Activated T-cell treated with anti-CD3 and anti-CD28 coated beads, Interleukin-2, amount 50 U/mL, for 24 hours (primary cell): ENCODE measurements around the gene TEX51.

Experiments
- DNase-seq: peaks from one replicate; pipeline ENCODE4 v3.0.0-alpha.2; 2020
- H3K27ac Mint-ChIP-seq: 2 replicates; pipeline ENCODE4 v1.8.0; 2020; ENCODE audit warnings: mild to moderate bottlenecking, mixed read lengths
- H3K27me3 Mint-ChIP-seq: 2 replicates; pipeline ENCODE4 v1.8.0; 2020; ENCODE audit warnings: mixed read lengths
- H3K36me3 Mint-ChIP-seq: 2 replicates; pipeline ENCODE4 v1.8.0; 2020; ENCODE audit warnings: low read depth, mixed read lengths
- H3K4me1 Mint-ChIP-seq: 2 replicates; pipeline ENCODE4 v1.8.0; 2020; ENCODE audit warnings: low read depth, mixed read lengths
- H3K4me3 Mint-ChIP-seq: 2 replicates; pipeline ENCODE4 v1.8.0; 2020; ENCODE audit warnings: mild to moderate bottlenecking, moderate library complexity, mixed read lengths
- H3K9me3 Mint-ChIP-seq: 2 replicates; pipeline ENCODE4 v1.8.0; 2020; ENCODE audit warnings: mixed read lengths

TEX51 gene

GRCh38 chr2:126898636-126899035 is at the start of gene TEX51:
TEX51 (plus strand) TSS chr2:126898890; CDS start chr2:126898919, 29 bp downstream.
- H3K27ac Mint-ChIP-seq = no peak within 1 kb of the TSS
- peaks cover 20% of the 10 kb centered on the region for H3K27me3 Mint-ChIP-seq
- H3K36me3 Mint-ChIP-seq = no peaks in the 10 kb centered on the region
- H3K4me1 Mint-ChIP-seq = no peaks in the 10 kb centered on the region
- no peak for DNase-seq
- H3K4me3 Mint-ChIP-seq = no peak within 1 kb of the TSS
- H3K9me3 Mint-ChIP-seq = no peaks in the 10 kb centered on the region

- H3K4me1 Mint-ChIP-seq = no peaks in the 10 kb centered on the region
- no peaks in the 10 kb centered on the region for H3K36me3 Mint-ChIP-seq
- H3K9me3 Mint-ChIP-seq = no peaks in the 10 kb centered on the region
- H3K27me3 Mint-ChIP-seq = peaks cover 4% of the 10 kb centered on the region
- no peak for DNase-seq
- no peak overlapping the region for H3K27ac Mint-ChIP-seq
- no peak overlapping the region for H3K4me3 Mint-ChIP-seq
Measured at GRCh38 chr2:126849054-126849453, 49.6 kb upstream of the TEX51 start.

GRCh38 chr2:126849486-126849885 is 49.2 kb upstream of the TEX51 start:
- Mint-ChIP-seq H3K9me3 (no peaks in the 10 kb centered on the region), H3K4me3 (no peak overlapping the region), H3K4me1 (no peaks in the 10 kb centered on the region), H3K27me3 (peaks cover 4% of the 10 kb centered on the region), H3K27ac (no peak overlapping the region), H3K36me3 (no peaks in the 10 kb centered on the region)
- DNase-seq = no peak

- H3K27ac Mint-ChIP-seq = no peak overlapping the region
- no peaks in the 10 kb centered on the region for H3K9me3 Mint-ChIP-seq
- H3K27me3 Mint-ChIP-seq = peaks cover 4% of the 10 kb centered on the region
- no peak for DNase-seq
- no peaks in the 10 kb centered on the region for H3K4me1 Mint-ChIP-seq
- H3K36me3 Mint-ChIP-seq = no peaks in the 10 kb centered on the region
- H3K4me3 Mint-ChIP-seq = no peak overlapping the region
Measured at GRCh38 chr2:126849991-126850535, 48.6 kb upstream of the TEX51 start.

GRCh38 chr2:126850940-126851339 is 47.8 kb upstream of the TEX51 start:
- H3K4me1 Mint-ChIP-seq = no peaks in the 10 kb centered on the region
- no peak overlapping the region for H3K27ac Mint-ChIP-seq
- no peaks in the 10 kb centered on the region for H3K36me3 Mint-ChIP-seq
- no peak overlapping the region for H3K4me3 Mint-ChIP-seq
- peaks cover 4% of the 10 kb centered on the region for H3K27me3 Mint-ChIP-seq
- no peaks in the 10 kb centered on the region for H3K9me3 Mint-ChIP-seq
- DNase-seq = no peak

GRCh38 chr2:126851756-126852155 is 46.9 kb upstream of the TEX51 start:
- no peaks in the 10 kb centered on the region for H3K9me3 Mint-ChIP-seq
- DNase-seq = no peak
- H3K4me1 Mint-ChIP-seq = no peaks in the 10 kb centered on the region
- H3K27me3 Mint-ChIP-seq = peaks cover 4% of the 10 kb centered on the region
- H3K27ac Mint-ChIP-seq = no peak overlapping the region
- no peak overlapping the region for H3K4me3 Mint-ChIP-seq
- H3K36me3 Mint-ChIP-seq = no peaks in the 10 kb centered on the region

- Mint-ChIP-seq H3K9me3 (no peaks in the 10 kb centered on the region), H3K27ac (no peak overlapping the region), H3K36me3 (no peaks in the 10 kb centered on the region), H3K27me3 (peaks cover 4% of the 10 kb centered on the region), H3K4me3 (no peak overlapping the region), H3K4me1 (no peaks in the 10 kb centered on the region)
- no peak for DNase-seq
Measured at GRCh38 chr2:126852361-126852760, 46.3 kb upstream of the TEX51 start.

GRCh38 chr2:126855606-126856005 is 43.1 kb upstream of the TEX51 start:
- Mint-ChIP-seq H3K27me3 (no peaks in the 10 kb centered on the region), H3K36me3 (no peaks in the 10 kb centered on the region), H3K4me1 (no peaks in the 10 kb centered on the region), H3K9me3 (no peaks in the 10 kb centered on the region), H3K27ac (no peak overlapping the region), H3K4me3 (no peak overlapping the region)
- no peak for DNase-seq

- Mint-ChIP-seq H3K4me3 (no peak overlapping the region), H3K4me1 (no peaks in the 10 kb centered on the region), H3K9me3 (no peaks in the 10 kb centered on the region), H3K27ac (no peak overlapping the region), H3K36me3 (no peaks in the 10 kb centered on the region), H3K27me3 (no peaks in the 10 kb centered on the region)
- DNase-seq = no peak
Measured at GRCh38 chr2:126856403-126856802, 42.3 kb upstream of the TEX51 start.

- no peaks in the 10 kb centered on the region for H3K36me3 Mint-ChIP-seq
- H3K4me1 Mint-ChIP-seq = no peaks in the 10 kb centered on the region
- H3K9me3 Mint-ChIP-seq = no peaks in the 10 kb centered on the region
- no peak overlapping the region for H3K27ac Mint-ChIP-seq
- no peak overlapping the region for H3K4me3 Mint-ChIP-seq
- no peak for DNase-seq
- H3K27me3 Mint-ChIP-seq = peaks cover 3% of the 10 kb centered on the region
Measured at GRCh38 chr2:126857502-126857901, 41.2 kb upstream of the TEX51 start.

GRCh38 chr2:126858013-126858412 is 40.7 kb upstream of the TEX51 start:
- Mint-ChIP-seq H3K4me1 (no peaks in the 10 kb centered on the region), H3K36me3 (no peaks in the 10 kb centered on the region), H3K27me3 (peaks cover 8% of the 10 kb centered on the region), H3K9me3 (no peaks in the 10 kb centered on the region), H3K27ac (no peak overlapping the region), H3K4me3 (no peak overlapping the region)
- DNase-seq = no peak

- Mint-ChIP-seq H3K4me3 (no peak overlapping the region), H3K27ac (no peak overlapping the region), H3K4me1 (no peaks in the 10 kb centered on the region), H3K27me3 (peaks cover 8% of the 10 kb centered on the region), H3K36me3 (no peaks in the 10 kb centered on the region), H3K9me3 (no peaks in the 10 kb centered on the region)
- no peak for DNase-seq
Measured at GRCh38 chr2:126858436-126858835, 40.3 kb upstream of the TEX51 start.

- Mint-ChIP-seq H3K36me3 (no peaks in the 10 kb centered on the region), H3K4me3 (no peak overlapping the region), H3K27me3 (peaks cover 8% of the 10 kb centered on the region), H3K4me1 (no peaks in the 10 kb centered on the region), H3K27ac (no peak overlapping the region), H3K9me3 (no peaks in the 10 kb centered on the region)
- DNase-seq = no peak
Measured at GRCh38 chr2:126858991-126859390, 39.7 kb upstream of the TEX51 start.

GRCh38 chr2:126859631-126860030 is 39.1 kb upstream of the TEX51 start:
- Mint-ChIP-seq H3K4me1 (no peaks in the 10 kb centered on the region), H3K27ac (no peak overlapping the region), H3K27me3 (peaks cover 8% of the 10 kb centered on the region), H3K36me3 (no peaks in the 10 kb centered on the region), H3K9me3 (no peaks in the 10 kb centered on the region), H3K4me3 (no peak overlapping the region)
- DNase-seq = no peak

- DNase-seq = no peak
- Mint-ChIP-seq H3K4me3 (no peak overlapping the region), H3K27ac (no peak overlapping the region), H3K27me3 (peaks cover 8% of the 10 kb centered on the region), H3K9me3 (no peaks in the 10 kb centered on the region), H3K4me1 (no peaks in the 10 kb centered on the region), H3K36me3 (no peaks in the 10 kb centered on the region)
Measured at GRCh38 chr2:126860385-126860784, 38.3 kb upstream of the TEX51 start.

- Mint-ChIP-seq H3K4me3 (no peak overlapping the region), H3K4me1 (no peaks in the 10 kb centered on the region), H3K27ac (no peak overlapping the region), H3K36me3 (no peaks in the 10 kb centered on the region), H3K9me3 (peaks cover 2% of the 10 kb centered on the region), H3K27me3 (peaks cover 11% of the 10 kb centered on the region)
- DNase-seq = no peak
Measured at GRCh38 chr2:126862730-126863129, 36.0 kb upstream of the TEX51 start.
